NCI-H460 (cell line): Measurements from ENCODE around the gene MACO1. TPM values are rescaled to one million over a fixed set of nuclear protein-coding genes. Genes with fewer than 3 reads are reported as not detected.
"Not testable (repeated sequence)": the region's sequence is repeated elsewhere in the genome, so short reads cannot be mapped to it uniquely, and the experiment has no call there.

Experiments used
- DNase-seq: peaks from one replicate; pipeline ENCODE4 v3.0.0-alpha.2; 2016; ENCODE audit warnings: low read depth; ENCODE audit errors: extremely low read depth
- total RNA-seq: library from RNA; depleted of rRNA; stranded (reverse); fragments of >200 nt; shearing (Covaris generic); gene quantifications from 2 replicates; pipeline ENCODE4 v1.2.3, GENCODE V29; 2014

Gene MACO1
- total RNA-seq, 1 experiment from 2014 or later: 8.5 TPM

DNA sequence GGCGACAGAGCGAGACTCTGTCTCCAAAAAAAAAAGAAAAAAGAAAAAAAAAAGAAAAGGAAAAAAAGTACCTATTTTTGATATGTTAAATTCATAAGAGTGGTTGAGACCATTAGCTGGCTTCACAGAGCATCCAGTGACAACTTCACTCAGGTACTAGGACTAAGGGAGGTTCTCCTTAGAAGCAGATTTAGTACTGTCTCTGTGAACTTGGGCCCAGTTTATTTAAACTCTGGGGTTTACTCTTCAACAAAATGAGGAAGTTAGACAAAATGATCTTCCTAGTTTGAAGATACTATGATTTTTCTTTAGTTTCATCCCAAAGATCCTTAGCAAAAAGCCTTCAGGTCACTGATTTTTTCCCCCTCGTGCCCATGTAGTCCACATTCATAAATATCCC lies 21.2 kb downstream of the MACO1 start:
- DNase-seq: no peak

DNA sequence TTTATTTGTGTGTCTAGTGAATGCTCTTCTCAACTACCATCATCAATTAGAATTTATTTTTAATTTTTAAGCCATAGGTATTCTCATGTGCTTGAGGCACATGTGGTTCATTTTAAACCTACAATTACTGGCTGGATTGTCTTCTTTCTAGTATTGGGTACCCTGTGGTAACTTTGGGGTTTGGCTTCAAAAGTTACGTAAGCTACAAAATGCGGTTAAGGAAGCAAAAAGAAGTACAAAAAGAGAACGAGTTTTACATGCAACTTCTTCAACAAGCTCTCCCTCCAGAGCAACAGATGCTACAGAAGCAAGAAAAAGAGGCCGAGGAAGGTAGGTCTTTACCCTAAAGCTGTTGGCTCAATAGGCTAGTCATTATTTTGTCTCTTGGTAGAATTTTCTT lies 25.8 kb downstream of the MACO1 start:
- no peak for DNase-seq

DNA sequence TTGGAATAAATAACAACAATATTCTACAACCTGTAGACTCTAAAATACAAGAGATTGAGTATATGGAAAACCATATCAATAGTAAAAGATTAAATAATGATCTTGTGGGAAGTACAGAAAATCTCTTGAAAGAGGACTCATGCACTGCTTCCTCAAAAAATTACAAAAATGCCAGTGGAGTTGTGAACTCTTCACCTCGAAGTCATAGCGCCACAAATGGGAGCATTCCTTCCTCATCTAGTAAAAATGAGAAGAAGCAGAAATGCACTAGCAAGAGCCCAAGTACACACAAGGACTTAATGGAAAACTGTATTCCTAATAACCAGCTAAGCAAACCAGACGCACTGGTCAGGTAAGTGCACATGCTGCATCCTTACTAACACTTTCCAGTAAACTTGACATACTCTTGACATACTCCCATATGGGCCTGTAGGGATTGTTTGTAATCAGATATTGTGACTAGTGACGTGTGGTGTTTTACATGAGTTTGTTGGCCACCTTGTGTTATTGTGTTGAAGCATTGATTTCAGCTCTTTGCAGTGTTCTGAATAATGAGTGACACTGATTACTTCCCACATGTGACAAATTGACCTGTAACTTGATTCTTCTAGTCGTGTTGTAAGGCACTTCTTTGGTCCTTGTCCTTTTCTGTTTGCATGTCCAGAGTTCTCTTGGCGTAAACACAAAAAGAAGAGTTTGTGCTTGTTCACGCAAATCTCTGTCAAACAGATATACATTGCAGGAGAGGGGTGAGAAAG lies 28.0 kb downstream of the MACO1 start:
- no peak for DNase-seq

DNA sequence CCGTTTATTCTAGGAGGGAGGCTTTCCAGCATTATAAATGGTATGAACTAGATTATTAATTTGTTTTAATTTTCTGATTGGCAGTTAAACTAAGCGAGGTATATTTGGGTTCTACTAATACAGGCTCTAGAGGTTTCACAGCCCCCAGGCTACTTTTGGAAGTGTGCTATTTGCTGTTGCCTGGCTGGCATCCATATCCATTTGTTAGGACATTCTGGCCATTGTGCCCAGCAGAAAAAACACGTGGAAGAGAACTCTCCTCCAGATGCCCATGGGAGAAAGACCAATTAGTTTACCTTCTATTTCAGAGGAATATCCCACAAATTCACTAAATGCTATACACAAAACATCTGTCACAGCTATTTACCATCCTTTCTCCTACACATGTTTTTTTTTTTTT lies 29.3 kb downstream of the MACO1 start:
- DNase-seq: no peak

DNA sequence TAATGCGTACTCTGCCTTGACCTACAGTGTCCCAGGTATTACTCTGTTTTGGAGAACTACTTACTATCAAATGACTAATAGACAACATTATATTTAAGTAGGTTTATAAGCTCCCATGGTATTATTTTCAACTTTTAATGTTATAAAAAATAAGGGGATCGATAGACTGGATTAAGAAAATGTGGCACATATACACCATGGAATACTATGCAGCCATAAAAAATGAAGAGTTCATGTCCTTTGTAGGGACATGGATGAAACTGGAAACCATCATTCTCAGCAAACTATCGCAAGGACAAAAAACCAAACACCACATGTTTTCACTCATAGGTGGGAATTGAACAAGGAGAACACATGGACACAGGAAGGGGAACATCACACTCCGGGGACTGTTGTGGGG lies 30.1 kb downstream of the MACO1 start:
- not testable (repeated sequence) for DNase-seq

DNA sequence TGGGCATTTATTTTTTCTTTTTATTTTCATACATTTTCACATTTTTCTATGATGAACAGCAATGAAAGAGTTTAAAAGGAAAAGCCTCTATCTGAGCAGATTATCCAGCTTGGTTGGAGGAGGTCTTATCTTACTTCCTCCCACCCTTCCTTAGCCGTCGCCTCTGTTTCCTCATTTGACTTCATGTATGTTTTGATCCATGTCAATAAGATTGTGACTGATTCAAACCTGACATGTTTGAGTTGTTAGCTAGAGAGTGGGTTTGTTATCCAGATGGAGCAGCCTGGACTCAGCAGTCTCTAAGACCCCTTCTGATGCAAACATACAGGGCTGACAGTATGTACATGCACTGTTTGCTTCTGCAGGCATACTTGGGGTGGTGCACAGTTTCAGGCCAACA lies 31.2 kb downstream of the MACO1 start:
- DNase-seq: no peak

DNA sequence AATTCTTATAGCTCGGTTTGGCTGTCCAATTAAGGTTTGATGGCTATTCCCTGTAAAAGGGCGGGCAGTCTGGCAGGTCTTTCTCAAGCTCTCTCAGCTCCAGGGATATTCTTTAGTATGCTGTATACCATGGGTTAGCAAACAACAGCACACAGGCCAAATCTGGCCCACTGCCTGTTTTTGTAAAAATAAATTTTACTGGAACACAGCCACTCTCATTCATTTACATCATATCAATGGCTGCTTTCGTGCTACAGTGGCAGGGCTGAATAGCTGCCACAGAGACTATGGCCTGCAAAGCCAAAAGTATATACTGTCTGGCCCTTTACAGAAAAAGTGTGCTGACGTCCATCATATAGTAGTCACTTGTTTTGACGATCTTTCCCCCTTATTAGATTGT lies 32.0 kb downstream of the MACO1 start:
- no peak for DNase-seq

DNA sequence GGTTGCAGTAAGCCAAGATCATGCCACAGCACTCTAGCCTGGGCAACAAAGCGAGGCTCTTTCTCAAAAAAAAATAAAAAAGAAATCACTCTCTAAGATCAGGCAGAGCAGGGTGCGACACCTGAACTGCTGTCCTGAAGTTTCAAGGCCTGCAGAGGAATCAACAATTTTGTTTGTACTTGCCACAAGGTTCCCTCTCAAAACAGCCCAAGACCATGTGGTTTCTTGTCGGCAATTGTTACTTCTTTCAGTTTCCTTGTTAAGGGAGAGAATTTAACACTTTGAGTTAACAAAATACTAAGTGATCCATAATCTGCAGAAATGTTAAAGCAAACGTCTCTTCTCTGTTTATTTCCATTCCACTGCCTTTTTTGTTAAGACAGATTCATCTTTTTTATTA lies 36.5 kb downstream of the MACO1 start:
- no peak for DNase-seq

DNA sequence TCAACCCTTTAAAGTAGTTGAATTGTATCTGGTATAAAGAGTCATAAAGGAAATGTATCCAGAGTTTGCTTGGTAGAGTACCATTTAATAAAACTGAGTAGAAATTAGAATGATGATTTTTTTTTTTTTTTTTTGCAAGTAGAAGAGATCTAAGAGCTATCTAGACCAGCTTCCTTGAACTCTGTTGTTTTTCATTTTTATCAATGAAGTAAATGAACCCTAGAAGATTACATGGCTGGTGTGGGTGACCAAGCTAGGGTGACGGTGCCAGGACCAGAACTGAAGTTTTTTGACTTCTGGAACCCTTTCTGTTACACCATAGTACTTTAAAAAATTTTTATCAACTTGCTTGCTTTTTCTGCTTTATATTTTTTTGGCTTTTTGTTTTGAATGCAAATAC lies 36.9 kb downstream of the MACO1 start:
- DNase-seq: no peak

DNA sequence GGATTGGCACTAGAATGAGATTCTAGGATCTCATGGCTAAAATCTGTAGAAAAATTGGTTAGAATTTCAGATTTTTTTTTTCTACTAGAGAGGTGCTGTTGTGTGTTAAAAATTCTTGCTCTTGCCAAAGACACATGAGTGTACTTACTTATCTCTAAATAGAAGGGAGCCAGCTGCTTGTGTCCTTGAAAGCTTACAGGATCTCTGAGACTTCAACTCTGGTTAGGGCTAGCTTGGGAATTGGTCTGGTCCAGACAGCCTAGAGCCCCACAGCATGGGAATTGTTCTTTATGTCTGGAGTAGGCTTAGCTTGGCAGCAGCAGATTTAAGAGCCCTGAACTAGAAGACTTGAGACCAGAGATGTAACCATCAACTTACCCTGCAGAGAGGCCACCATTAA lies 37.3 kb downstream of the MACO1 start:
- no peak for DNase-seq

DNA sequence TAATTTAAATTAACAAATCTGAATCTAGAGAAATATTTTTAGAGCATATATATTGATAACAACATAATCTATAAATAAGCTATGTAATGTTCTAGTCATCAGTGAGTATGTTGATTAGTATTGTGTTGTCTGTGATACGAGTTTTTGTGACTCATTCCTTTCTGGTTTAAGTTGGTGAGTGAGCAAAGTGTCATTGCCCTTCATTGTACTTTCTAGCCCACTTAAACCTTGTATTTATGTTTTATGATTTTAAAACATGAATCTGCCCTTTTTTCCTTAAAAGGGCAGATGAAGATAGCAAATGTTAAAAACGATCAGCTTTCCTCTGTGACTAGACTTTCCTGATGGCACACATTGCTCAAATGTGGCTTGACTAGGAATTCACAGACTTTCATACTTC lies 38.5 kb downstream of the MACO1 start:
- DNase-seq: no peak

DNA sequence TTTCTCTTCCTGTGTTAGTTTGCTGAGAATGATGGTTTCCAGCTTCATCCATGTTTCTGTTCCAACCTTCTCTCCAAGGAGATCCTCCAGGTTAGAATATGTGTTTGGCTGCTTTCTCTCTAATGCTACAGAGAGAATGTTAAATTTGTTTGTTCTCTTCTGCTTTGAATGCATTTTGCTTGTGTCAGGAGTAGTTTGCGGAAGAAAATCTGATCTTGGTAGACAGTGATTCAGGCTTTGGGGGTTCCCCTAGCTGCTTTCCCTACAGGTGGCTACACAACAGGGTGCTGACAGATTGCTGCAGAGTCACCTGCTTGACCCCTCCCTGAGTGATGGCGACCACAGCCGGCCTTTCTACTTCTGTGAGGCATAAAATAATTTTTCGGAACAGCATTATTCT lies 41.8 kb downstream of the MACO1 start:
- no peak for DNase-seq

DNA sequence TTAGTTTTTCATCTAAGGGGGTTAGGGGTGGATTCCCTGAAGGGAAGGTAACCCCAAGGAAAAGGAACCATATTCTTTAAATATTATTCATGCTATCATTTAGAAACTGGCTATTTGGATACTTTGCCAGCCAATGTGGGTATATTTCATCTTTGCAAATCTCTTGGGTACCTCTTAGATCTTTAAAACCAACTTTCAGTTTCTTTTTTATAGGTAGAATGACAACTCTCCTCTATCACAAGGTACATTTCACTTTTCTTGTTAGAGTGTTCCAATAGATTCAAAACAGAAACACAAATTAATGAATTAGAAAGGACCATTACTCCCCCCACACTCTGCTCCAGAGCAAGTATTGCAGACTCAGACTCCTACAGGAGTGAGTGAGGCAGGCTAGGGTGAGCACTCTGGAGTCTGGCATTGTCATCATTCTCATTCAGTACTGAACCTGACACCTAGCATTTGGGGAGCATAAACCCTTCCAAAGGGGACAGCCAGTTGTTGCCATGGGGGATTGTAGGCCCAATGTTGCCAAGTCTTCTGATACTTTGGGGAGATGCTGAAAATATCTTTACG lies 43.0 kb downstream of the MACO1 start:
- DNase-seq: no peak

DNA sequence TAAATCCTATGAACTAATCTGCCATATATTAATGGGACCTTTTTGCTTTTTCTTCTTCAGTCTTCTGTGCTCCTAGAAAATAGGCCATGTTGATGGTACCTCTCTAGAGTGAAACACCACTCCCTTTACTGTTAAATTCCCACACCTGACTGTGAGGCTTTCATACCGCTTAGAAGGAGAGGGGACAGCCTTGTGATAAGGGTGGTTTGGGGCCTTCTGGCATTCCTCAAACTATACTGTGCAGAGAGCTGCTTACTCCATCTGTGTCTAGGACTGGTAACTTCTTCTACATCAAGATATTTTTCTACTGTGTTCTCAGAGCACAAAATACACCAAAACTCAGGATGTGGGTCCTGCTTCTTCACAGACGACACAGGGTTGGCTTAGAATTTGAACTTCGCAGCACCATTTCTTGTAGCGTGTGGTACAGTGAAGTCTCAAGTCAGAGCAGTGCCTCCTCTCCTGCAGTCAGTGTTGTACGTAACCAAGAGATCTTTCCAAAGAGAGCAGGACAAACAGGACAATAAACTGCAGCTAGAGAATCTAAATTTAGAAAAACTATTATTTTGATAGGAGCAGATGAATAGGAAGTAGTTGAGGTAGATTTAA lies 43.8 kb downstream of the MACO1 start:
- no peak for DNase-seq

DNA sequence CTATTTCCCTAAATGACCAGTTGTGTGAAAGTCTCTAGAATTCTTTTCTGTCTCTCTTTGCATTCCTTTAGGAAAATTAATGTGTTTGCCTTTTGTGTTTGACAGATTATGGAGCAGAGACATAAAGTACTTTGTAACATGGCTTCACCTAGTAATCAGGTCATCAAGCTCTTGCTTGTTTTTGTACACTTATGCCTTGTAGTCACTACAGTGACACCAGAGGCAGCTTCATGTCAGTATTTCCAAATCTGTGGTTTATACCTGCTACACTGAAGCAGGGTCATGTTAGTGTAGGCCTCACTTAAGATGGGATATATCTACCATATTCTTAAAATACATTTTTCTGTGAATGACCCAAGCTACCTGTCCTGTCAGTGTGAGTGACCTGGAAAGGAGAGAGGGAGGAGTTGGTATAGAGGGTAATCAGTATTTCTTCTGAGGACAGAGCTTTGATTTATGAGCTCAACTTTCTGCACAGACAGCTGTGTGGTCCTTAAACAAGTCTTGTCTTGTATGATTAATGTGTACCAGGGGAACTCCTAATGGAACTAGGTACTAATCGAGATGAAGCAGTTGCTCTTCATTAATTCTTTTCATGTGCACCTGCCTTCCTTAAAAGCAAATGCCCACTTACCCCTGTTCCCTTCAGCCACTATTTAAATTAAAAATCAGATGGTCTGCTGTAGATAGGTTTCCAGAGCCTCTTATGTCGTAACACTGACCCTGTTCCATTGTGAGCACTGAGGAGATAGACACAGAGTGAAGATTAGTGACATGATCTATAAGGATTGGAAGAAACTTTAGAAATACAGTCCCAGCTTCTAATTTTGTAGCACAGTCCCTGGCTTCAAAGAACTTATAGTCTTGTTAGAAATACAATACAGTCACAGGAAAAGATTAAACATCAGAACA lies 45.7 kb downstream of the MACO1 start:
- no peak for DNase-seq

DNA sequence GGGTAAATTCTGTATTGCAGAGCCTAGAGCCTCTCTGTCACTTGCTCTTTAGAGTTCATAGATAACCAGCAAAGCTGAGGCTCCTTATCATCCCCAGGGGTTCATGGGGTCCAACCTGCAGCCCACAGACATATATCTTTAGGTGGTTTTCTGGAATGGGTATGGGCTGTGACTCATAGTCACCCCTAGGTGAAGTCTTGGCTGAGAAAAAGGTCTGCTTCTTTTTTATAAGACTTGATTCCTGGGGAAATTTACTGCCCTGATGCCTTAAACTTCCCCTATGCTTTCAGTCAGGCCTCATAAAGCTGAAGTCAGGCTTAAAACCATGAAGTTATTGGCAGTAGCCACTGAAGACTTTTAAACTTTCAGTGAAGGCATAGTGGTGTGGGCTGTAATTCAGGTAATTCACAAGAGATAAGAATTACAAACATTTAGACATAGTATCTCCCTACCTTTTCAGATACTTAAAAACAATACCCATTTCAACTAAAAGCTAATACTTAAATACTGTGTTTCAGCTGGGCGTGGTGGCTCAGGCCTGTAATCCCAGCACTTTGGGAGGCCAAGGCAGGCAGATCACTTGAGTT lies 46.8 kb downstream of the MACO1 start:
- no peak for DNase-seq

DNA sequence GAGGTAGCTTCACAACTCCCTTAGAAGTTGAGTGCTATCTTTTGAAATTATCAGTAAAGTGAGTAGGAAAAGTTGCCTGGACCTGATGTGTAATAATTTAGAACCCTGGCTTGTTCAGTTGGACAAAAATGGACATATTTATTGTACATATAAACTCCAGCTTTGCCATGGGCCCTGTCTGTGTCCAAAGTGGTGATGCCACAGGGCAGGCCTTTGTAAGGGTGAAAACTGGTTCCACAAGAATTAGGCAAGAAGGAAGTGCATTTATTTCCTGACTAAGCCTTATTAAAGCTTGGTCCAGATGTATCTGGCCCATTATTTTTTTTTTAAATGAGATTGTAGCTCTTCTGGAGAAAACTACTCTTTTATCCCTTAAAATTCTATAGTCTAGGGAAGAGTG lies 47.9 kb downstream of the MACO1 start:
- no peak for DNase-seq

DNA sequence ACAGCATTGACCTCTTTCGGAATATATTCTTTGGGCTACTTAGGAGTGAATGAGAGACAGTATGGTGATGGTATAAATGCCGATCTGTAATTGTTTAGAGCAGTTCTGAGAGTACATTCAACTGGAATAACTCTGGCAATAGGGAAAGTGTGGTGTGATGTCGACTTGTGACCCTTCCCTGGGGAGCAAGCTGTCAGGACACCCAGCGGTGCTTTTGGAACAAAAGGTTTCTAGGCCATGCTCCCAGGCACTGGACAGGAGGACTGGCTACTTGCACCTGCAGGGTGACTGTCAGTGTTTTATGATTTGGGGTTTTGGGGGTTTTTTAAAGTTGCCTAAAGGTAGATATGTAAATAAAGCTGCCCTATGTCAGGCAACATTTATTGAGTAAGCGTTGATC lies 50.9 kb downstream of the MACO1 start:
- no peak for DNase-seq

DNA sequence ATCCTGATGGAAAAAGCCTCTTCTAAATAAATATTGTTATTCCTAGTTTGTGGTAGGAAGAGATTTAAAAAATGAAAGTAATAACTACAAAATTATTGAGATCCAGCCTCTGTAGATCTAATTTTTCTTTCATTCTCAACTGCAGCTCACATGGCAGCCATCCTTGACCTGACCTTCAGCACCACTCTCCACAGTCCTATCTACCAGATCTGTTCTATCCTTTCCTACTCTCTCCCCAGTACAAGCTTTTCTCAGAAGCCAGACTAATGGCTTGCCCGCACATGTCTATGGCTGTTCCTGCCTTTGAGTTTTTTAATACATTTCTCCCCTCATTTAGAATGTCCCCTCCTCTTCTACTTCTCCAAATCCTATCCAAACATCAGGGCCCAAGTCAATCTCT lies 51.5 kb downstream of the MACO1 start:
- no peak for DNase-seq

DNA sequence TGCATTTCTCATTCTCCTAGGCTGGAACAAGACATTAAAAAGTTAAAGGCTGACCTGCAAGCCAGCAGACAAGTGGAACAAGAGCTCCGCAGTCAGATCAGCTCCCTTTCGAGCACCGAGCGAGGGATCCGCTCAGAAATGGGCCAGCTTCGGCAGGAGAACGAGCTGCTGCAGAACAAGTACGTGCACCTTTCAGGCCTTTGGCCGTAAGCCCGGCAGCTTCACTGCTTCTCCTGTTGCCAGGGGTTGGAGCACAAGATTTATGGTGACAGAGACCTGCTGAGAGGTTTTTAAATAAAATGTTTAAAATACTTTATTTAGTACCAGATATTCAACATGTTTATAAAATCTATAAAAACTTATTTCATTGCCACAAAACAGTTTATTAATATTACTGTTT lies 53.4 kb downstream of the MACO1 start:
- DNase-seq: no peak

DNA sequence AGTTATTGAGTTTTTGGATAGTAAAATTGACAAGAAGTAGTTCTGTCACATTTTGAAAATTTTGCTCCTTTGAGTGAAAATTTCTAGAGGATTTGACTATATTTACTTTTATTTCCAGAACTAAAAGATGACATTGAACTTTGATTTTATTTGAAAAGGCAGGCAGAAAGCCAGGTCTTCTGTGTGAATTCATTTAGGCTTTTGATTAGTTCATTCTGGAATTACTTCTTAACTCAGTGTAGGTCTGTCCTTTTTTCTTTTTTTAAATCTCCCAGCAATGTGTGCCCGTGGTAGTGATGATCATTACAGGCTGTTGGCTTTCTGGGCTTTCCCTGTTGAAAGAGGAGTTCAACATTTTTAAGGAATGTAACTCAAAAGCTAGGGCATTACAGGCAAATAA lies 53.8 kb downstream of the MACO1 start:
- no peak for DNase-seq
